Urinary bladder (tissue), 4 donors: ENCODE results near the gene RNASE7. TPM values are rescaled to one million over a fixed set of nuclear protein-coding genes. Genes with fewer than 3 reads are reported as not detected.
"Not testable (repeated sequence)": the region's sequence is repeated elsewhere in the genome, so short reads cannot be mapped to it uniquely, and the experiment has no call there.

Experiments used
- DNase-seq: peaks from one replicate; pipeline ENCODE4 v3.0.0-alpha.2; 2015; ENCODE audit errors: extremely low spot score
- H3K27ac ChIP-seq: one replicate; pipeline ENCODE4 v1.5.1; 2013; ENCODE audit warnings: low read depth, mild to moderate bottlenecking, moderate library complexity
- H3K36me3 ChIP-seq: one replicate; pipeline ENCODE4 v1.6.1; 2013; ENCODE audit warnings: mild to moderate bottlenecking, moderate library complexity; ENCODE audit not compliant: insufficient read depth
- H3K4me1 ChIP-seq: one replicate; pipeline ENCODE4 v1.6.1; 2013; ENCODE audit warnings: mild to moderate bottlenecking, moderate library complexity; ENCODE audit not compliant: insufficient read depth
- H3K4me3 ChIP-seq: one replicate; pipeline ENCODE4 v1.5.1; 2013; ENCODE audit warnings: low read depth, low read length
- WGBS: extraction: QIAGEN DNeasy Blood & Tissue Kit; methylation state at CpG from one replicate; pipeline ENCODE4 v1.1.7; 2013; 5-methylcytosine and 5-hydroxymethylcytosine counted together
- polyA plus RNA-seq: library from polyadenylated mRNA; stranded (reverse); fragments of 200-250 nt; gene quantifications from one replicate; pipeline ENCODE4 v1.2.3, GENCODE V29; 2013
- total RNA-seq: library from RNA; depleted of rRNA; stranded (reverse); fragments of >200 nt; gene quantifications from one replicate; pipeline ENCODE4 v1.2.3, GENCODE V29; 2014
- donor health status: healthy with polysubstance abuse.
- donor health status: healthy.

Gene RNASE7, protein sequence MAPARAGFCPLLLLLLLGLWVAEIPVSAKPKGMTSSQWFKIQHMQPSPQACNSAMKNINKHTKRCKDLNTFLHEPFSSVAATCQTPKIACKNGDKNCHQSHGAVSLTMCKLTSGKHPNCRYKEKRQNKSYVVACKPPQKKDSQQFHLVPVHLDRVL
- not detected for total RNA-seq
- polyA plus RNA-seq, result 0.06 TPM

DNA sequence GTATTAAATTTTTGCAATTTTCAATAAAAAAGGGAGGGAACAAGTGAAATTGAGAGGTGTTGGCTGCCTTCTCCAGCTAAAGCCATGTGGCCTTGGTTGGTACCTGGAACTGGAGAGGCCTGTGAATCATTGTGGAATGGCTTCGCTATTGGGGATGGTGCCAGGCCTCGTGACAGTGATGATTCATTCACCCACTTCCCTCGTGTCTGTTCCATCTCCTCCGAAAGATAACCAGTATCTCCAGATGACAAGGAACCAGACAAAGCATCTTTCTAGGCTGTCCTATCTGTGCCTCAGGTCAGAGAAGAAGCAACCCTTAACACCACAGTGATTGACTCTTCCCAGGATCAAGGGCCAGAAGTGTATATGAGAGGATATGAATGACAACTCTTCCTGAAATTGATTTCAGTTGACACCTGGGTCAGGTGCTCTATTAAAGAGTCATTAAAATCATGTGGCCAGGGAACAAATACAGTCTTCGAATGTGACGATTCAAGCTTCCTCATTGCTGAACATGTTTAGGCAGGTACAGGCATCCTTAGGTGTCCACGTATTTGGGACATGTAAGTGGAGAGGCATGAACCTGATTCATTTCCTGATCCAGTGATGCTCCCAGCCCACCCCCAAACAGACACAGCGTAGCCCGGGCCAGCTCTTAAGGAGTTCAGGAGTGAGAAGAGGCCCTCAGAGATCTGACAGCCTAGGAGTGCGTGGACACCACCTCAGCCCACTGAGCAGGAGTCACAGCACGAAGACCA is at the start of gene RNASE7:
RNASE7 (plus strand) TSS at position 687 of the 758 bp plus-strand sequence. CDS start 631 bp downstream, outside the sequence.
- Histone ChIP-seq H3K4me1 (no peaks in the 10 kb centered on the region), H3K4me3 (no peak within 1 kb of the TSS), H3K27ac (no peak within 1 kb of the TSS), H3K36me3 (no peaks in the 10 kb centered on the region)
- 68% methylated on average over 11 of the region's 11 CpGs for WGBS
- no peak for DNase-seq

DNA sequence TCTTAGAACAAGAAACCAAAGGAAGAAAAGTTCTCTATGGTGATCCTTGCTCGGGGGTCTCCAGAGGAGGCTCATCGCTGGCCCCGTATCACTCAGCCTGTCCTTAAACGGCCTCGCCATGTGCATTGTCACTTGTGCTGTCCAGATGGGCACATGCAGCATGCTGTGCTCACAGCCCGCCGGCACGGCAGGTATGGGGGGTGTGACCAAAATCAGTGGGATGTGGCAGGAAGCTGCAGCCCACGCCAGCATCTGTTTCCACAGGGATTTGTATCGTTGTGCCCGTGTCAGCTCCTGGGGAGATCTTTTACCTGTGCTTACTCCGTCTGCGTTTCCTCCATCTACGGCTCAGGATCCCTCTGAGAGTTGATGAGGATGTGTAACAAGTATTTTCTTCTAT is 45.6 kb upstream of the RNASE7 start:
- Histone ChIP-seq H3K36me3 (peaks cover 6% of the 10 kb centered on the region), H3K27ac (no peak overlapping the region), H3K4me3 (no peak overlapping the region), H3K4me1 (no peaks in the 10 kb centered on the region)
- 86% methylated on average over 14 of the region's 14 CpGs for WGBS
- no peak for DNase-seq

DNA sequence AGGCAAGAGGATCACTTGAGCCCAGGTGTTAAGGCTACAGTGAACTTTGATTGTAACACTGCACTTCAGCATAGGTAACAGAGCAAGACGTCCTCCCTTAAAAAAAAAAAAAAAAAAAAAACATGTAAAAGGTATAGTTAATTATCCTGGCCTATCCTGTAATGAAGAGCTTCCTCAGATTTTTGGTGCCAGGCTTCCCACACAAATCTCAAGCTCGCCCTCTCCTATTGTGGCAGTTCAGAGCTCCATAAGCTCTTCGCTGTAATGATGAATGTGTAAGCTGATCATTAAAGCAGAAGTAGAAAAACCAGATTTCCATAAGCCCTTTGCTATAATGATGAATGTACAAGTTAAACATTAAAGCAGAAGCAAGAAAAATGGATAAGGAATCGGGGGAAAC is 45.0 kb upstream of the RNASE7 start:
- H3K27ac ChIP-seq, result no peak overlapping the region
- H3K4me1 ChIP-seq, result no peaks in the 10 kb centered on the region
- DNase-seq, result no peak
- 62% methylated on average over 4 of the region's 4 CpGs for WGBS
- peaks cover 6% of the 10 kb centered on the region for H3K36me3 ChIP-seq
- H3K4me3 ChIP-seq, result no peak overlapping the region

DNA sequence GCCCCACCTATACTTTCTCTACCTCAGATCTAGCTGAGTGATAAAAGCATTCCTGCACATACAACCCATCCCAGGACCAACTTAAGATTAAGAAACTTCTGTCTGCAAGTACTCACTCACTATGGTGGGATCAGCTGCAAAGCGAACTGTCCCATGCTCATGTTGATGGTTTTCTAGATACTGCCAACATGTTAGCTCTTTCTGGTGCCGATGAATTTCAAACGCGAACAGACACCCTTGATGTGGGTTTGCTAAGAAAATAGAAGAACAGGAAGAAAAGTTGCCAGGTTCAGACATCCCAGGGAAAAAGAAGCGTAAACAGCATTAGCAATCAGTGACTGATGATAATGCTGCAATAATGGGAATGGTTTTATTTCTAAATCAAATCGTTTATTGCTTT is 44.6 kb upstream of the RNASE7 start:
- Histone ChIP-seq H3K4me3 (no peak overlapping the region), H3K27ac (no peak overlapping the region), H3K36me3 (peaks cover 6% of the 10 kb centered on the region), H3K4me1 (no peaks in the 10 kb centered on the region)
- no peak for DNase-seq
- WGBS, result 66% methylated on average over 6 of the region's 6 CpGs

DNA sequence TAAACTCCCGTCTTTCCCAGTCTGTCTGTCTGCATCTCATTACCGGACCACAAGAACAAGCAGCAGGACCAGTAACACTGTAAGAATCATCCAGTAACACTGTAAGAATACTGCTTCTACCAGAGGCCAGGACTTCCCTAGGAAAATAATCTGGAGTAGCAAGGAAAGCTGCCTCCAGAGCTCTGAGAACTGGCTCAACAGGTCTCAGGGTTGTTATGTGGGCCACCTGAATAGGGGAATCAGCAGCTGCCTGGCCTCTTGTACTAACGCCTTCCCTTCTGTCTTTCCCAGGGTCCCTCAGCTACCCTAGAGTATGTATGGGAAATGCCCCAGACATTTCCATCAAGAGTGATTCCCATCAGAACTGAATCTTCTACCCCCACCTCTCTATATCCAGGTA is 44.0 kb upstream of the RNASE7 start:
- Histone ChIP-seq H3K27ac (no peak overlapping the region), H3K4me1 (no peaks in the 10 kb centered on the region), H3K36me3 (peaks cover 6% of the 10 kb centered on the region), H3K4me3 (no peak overlapping the region)
- DNase-seq, result no peak
- WGBS, result 56% methylated on average over 3 of the region's 3 CpGs

DNA sequence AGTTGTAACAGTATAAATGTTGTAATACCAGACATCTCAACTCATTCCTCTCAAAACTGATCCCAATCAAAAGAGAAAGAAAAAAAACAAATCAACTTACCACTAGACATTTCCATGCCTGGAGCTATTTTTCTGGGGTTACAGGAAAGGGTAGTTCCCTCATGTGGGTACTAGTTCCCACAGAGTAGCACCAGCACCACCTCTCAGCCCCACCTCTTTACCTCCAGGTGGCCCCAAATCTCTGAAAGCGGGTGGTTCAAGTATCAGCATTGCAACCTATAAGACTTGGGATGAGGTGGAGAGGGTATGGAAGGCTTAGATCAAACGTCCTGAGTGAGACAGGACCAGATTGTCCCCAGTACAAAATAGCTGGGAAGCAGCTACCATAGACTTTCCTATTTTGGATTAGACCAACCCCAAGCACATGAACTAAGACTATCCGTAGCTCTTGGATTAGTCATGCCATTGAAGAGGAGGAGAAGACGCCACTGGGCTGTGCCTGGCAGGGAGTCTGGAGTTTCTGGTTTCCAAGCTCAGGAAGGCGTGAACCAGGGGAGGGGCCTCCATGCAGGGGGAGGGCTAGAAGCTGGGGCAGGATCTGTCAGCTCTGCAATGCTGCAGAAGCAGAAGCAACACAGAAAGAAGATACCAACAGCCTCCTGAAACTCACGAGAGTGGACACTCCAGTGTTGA is 43.3 kb upstream of the RNASE7 start, which contains the start of gene SLC39A2:
SLC39A2 (plus strand) TSS at position 620 of the 693 bp plus-strand sequence. CDS start 154 bp downstream, outside the sequence.
- Histone ChIP-seq H3K4me1 (no peaks in the 10 kb centered on the region), H3K36me3 (peaks cover 6% of the 10 kb centered on the region), H3K27ac (no peak within 1 kb of the TSS), H3K4me3 (no peak within 1 kb of the TSS)
- WGBS, result 36% methylated on average over 6 of the region's 6 CpGs
- DNase-seq, result no peak

DNA sequence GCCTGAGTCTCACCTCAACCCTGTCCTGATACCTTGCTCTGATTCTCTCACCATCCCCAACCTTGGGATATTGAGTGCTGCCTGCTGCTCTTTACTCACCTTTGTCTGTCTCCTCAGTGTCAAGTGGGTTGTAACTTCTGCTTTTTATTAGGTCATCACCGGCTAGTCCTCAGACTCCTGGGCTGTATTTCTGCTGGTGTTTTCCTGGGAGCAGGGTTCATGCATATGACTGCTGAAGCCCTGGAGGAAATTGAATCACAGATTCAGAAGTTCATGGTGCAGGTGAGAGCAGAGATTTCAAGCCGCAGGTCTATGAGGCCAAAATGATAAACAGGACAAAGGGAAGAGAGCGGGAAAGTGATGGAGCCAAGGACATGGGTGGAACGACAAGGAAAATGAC is 42.6 kb upstream of the RNASE7 start:
- WGBS, result 69% methylated on average over 4 of the region's 4 CpGs
- no peak for DNase-seq
- Histone ChIP-seq H3K27ac (no peak overlapping the region), H3K4me1 (no peaks in the 10 kb centered on the region), H3K4me3 (no peak overlapping the region), H3K36me3 (peaks cover 6% of the 10 kb centered on the region)

DNA sequence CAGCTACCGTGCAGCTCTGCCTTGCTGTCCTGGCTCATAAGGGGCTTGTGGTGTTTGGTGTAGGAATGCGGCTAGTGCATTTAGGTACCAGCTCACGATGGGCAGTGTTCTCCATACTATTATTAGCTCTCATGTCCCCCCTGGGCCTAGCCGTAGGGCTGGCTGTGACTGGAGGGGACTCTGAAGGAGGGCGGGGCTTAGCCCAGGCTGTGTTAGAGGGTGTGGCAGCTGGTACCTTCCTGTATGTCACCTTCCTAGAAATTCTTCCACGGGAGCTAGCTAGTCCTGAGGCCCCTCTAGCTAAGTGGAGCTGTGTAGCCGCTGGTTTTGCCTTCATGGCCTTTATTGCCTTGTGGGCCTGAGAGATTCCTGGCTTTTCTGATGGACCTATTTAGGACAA is 40.9 kb upstream of the RNASE7 start:
- WGBS, result 78% methylated on average over 7 of the region's 7 CpGs
- H3K27ac ChIP-seq, result no peak overlapping the region
- H3K4me3 ChIP-seq, result no peak overlapping the region
- no peak for DNase-seq
- peaks cover 4% of the 10 kb centered on the region for H3K36me3 ChIP-seq
- no peaks in the 10 kb centered on the region for H3K4me1 ChIP-seq

DNA sequence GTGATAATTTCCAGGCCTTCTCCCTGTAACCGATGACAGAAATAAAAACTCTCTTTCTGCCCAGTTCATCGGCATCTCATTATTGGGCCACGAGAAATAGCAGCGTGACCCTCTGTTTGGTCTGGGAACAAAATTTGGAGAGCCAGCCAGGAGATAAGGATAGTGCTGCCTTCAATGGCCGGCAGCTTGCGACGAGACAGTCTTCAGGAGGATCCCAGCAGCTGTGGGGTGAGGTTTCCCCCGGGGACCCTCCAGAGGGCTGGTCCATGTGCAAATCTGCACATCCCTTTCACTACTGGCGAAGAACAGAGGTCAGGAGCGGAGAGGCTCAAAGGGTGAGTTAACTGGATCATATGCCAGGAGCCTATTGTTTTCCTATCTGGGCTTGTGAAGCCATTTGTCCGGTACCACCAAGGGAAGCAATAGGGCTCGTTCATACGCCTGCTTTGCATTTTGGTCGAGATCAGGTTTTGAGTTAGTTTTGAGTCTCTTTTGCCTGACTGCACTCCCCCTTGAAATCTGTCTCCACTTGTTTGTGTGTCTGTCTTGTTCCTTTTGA is 38.3 kb upstream of the RNASE7 start:
- Histone ChIP-seq H3K4me1 (no peaks in the 10 kb centered on the region), H3K27ac (no peak overlapping the region), H3K36me3 (no peaks in the 10 kb centered on the region), H3K4me3 (no peak overlapping the region)
- 43% methylated on average over 14 of the region's 14 CpGs for WGBS
- no peak for DNase-seq

DNA sequence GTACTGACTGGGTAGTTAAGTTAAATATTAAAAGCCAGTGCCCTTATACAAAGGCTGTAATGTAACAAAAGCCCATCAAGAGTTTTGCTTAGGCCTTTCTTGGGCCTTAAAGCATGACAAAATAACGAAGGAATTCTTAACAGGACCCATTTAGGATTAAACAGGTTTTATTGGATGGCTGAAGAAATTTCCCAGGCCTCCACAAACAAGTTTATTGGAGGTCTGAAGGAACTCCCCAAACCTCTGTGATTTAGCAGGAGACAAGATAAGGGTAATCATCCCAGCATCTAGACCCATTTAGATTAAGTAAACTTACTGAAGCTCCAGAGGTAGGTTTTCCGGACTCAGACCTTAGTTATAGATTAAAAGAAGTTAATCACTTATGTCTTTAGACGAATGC is 32.4 kb upstream of the RNASE7 start:
- WGBS, result 25% methylated on average over 3 of the region's 3 CpGs
- H3K4me3 ChIP-seq, H3K4me1 ChIP-seq, H3K27ac ChIP-seq, H3K36me3 ChIP-seq, DNase-seq: not testable (repeated sequence)

DNA sequence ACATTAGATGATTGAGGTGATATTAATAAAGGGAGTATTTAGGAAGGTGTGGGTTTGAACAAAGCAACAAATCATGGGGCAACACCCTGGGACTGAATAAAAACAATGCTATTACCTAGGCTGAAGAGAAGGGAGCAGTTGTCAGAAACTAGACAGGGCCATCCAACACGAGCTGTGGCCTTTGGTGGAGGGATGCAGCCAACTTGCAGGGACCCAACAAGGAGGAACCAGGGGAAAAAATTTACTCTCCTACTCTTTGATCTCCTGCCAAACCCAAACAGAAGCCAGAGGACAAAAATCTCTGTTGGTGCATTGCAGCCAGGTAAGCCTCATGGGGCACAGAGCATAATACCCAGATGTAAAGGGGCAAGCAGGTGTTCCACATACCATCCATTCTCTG is 31.0 kb upstream of the RNASE7 start:
- Histone ChIP-seq H3K27ac (no peak overlapping the region), H3K4me1 (no peaks in the 10 kb centered on the region), H3K4me3 (no peak overlapping the region), H3K36me3 (no peaks in the 10 kb centered on the region)
- DNase-seq, result no peak
- 80% methylated on average over 1 of the region's 1 CpG for WGBS

DNA sequence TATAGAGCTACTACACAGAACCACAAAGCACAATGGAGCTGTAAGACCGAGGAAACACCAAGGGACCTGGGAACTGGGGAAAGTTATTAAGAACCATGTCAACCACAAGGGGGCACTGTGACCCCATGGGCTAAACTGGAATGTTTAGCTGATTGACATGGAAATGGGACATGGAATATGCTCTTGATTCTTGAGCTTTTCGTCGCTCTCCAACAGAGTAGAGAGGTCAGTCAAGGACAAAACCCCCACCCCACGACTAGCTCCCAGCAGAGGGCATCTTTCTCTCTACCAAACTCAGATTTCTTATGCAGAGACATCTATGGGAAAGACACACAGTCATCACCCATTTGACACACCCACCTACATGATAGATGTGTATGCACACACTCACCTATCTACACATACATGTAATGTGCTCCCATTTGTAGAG is 27.4 kb upstream of the RNASE7 start:
- H3K4me1 ChIP-seq, result no peaks in the 10 kb centered on the region
- H3K4me3 ChIP-seq, result no peak overlapping the region
- DNase-seq, result peak; percentile 84
- H3K27ac ChIP-seq, result no peak overlapping the region
- WGBS, result 1% methylated on average over 4 of the region's 4 CpGs
- H3K36me3 ChIP-seq, result peaks cover 3% of the 10 kb centered on the region

DNA sequence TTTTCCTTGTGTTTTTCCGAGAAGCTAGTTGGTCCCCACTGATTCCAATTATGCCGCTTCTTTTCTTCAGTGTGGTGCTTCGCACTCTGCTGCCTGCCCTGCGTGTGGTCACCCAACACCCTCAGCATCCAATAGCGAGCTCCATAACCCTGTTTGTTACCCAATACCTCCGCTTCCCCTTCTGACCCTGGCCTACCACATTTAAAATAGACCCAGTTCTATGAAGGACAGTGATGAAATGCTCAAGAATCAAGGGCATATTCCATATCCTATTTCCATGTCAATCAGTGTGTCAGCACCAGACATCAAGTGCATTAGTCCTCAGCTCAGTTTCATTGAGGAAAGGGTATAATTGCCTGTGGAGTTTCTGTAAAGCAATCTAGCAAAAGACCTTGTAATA is 26.9 kb upstream of the RNASE7 start:
- WGBS, result 74% methylated on average over 6 of the region's 6 CpGs
- H3K4me3 ChIP-seq, result no peak overlapping the region
- H3K27ac ChIP-seq, result no peak overlapping the region
- peaks cover 3% of the 10 kb centered on the region for H3K36me3 ChIP-seq
- no peak for DNase-seq
- H3K4me1 ChIP-seq, result no peaks in the 10 kb centered on the region
